Lower lobe of right lung (tissue), 2 donors: Measurements from ENCODE around the gene WNK1. TPM values are rescaled to one million over a fixed set of nuclear protein-coding genes. Genes with fewer than 3 reads are reported as not detected.

Experiments used
- ATAC-seq, 2 donors: fragments of 200-7000 bp; cut with Tn5 transposase; one replicate each; pipeline ENCODE4 v1.9.1; 2020 to 2022; ENCODE audit warnings: mild to moderate bottlenecking in 2 of 2, moderate library complexity in 2 of 2
- DNase-seq: peaks from one replicate; pipeline ENCODE4 v3.0.0-alpha.2; 2020
- H3K27ac ChIP-seq: fragments of 200-600 bp; one replicate; pipeline ENCODE4 v1.8.0; 2022
- H3K27me3 ChIP-seq: fragments of 200-600 bp; one replicate; pipeline ENCODE4 v1.8.0; 2022; ENCODE audit warnings: low read depth
- H3K36me3 ChIP-seq: fragments of 200-600 bp; one replicate; pipeline ENCODE4 v1.8.0; 2022; ENCODE audit warnings: mild to moderate bottlenecking
- H3K4me1 ChIP-seq: fragments of 200-600 bp; one replicate; pipeline ENCODE4 v1.8.0; 2022
- H3K4me3 ChIP-seq: fragments of 200-600 bp; one replicate; pipeline ENCODE4 v1.8.0; 2022; ENCODE audit warnings: mild to moderate bottlenecking
- H3K9me3 ChIP-seq: fragments of 200-600 bp; one replicate; pipeline ENCODE4 v1.8.0; 2022
- CTCF ChIP-seq: fragments of 200-600 bp; IDR thresholded peaks from one replicate; pipeline ENCODE4 v1.8.0; 2022; ENCODE audit warnings: antibody characterized with exemption, mild to moderate bottlenecking
- intact Hi-C: fragments of 100-400 bp; cut with DNase I; formaldehyde crosslinking; loops from one replicate; pipeline ENCODE4 v1.11.0; 2022
- total RNA-seq: library from RNA; stranded (reverse); fragmentation: NEBNext Ultra II Directional; extraction: Animal tissue kit (Norgen Biotek cat#: 25700); gene quantifications from one replicate; pipeline ENCODE4 v1.2.1, GENCODE V29; 2021
- donor health status: DM: no; HTN: yes; CAD: no; lungs with severe emphysema.

The WNK1 gene
- total RNA-seq, 1 donor from 2014 or later = 206 TPM

GRCh38 chr12:852864-853263 lies 100.5 kb downstream of the WNK1 start:
- Histone ChIP-seq H3K27me3 (no peaks in the 10 kb centered on the region), H3K4me1 (peaks cover 15% of the 10 kb centered on the region), H3K9me3 (no peaks in the 10 kb centered on the region), H3K36me3 (peaks cover 11% of the 10 kb centered on the region), H3K4me3 (no peak overlapping the region), H3K27ac (no peak overlapping the region)
- intact Hi-C loops = no loop called here
- DNase-seq (no peak), ATAC-seq (no peak)
- no peak for TF ChIP-seq CTCF

GRCh38 chr12:857611-858010 lies 105.2 kb downstream of the WNK1 start:
- intact Hi-C loops = no loop called here
- H3K27ac ChIP-seq = no peak overlapping the region
- no peak for ATAC-seq
- no peaks in the 10 kb centered on the region for H3K9me3 ChIP-seq
- H3K4me3 ChIP-seq = no peak overlapping the region
- no peaks in the 10 kb centered on the region for H3K27me3 ChIP-seq
- H3K4me1 ChIP-seq = no peaks in the 10 kb centered on the region
- no peak for DNase-seq
- TF ChIP-seq CTCF = no peak
- peaks cover 58% of the 10 kb centered on the region for H3K36me3 ChIP-seq

- DNase-seq = no peak
- Histone ChIP-seq H3K4me3 (no peak overlapping the region), H3K9me3 (no peaks in the 10 kb centered on the region), H3K36me3 (peaks cover 100% of the 10 kb centered on the region), H3K27ac (no peak overlapping the region), H3K27me3 (no peaks in the 10 kb centered on the region), H3K4me1 (no peaks in the 10 kb centered on the region)
- ATAC-seq = peak in 1 of 2 donors; percentile 53
- intact Hi-C loops = no loop called here
- no peak for TF ChIP-seq CTCF
Measured at GRCh38 chr12:862303-862911, 110.0 kb downstream of the WNK1 start.

GRCh38 chr12:863285-863684 lies 110.9 kb downstream of the WNK1 start:
- no peaks in the 10 kb centered on the region for H3K27me3 ChIP-seq
- peaks cover 100% of the 10 kb centered on the region for H3K36me3 ChIP-seq
- H3K27ac ChIP-seq = no peak overlapping the region
- TF ChIP-seq CTCF = no peak
- H3K4me1 ChIP-seq = no peaks in the 10 kb centered on the region
- ATAC-seq (no peak), DNase-seq (no peak)
- H3K9me3 ChIP-seq = no peaks in the 10 kb centered on the region
- intact Hi-C loops = no loop called here
- no peak overlapping the region for H3K4me3 ChIP-seq

- no peak for DNase-seq
- peaks cover 100% of the 10 kb centered on the region for H3K36me3 ChIP-seq
- no peak overlapping the region for H3K4me3 ChIP-seq
- intact Hi-C loops = no loop called here
- no peaks in the 10 kb centered on the region for H3K9me3 ChIP-seq
- no peaks in the 10 kb centered on the region for H3K4me1 ChIP-seq
- no peak for ATAC-seq
- H3K27me3 ChIP-seq = no peaks in the 10 kb centered on the region
- TF ChIP-seq CTCF = no peak
- H3K27ac ChIP-seq = no peak overlapping the region
Measured at GRCh38 chr12:865614-866013, 113.2 kb downstream of the WNK1 start.
